ENCODE data around the gene ADISSP.
"Not testable (repeated sequence)": the region's sequence is repeated elsewhere in the genome, so short reads cannot be mapped to it uniquely, and the experiment has no call there.

ADISSP gene

GRCh38 chr20:3796477-3797225, 29.1 kb upstream of the ADISSP start:
- peaks cover 9% of the 10 kb centered on the region for H3K27me3 ChIP-seq (ENCODE audit: control insufficient read depth, insufficient read depth, low read length)
- H3K36me3 ChIP-seq (ENCODE audit: control insufficient read depth, insufficient read depth, low read length): peaks cover 5% of the 10 kb centered on the region
- peak overlapping the region; percentile 70 for H3K9ac ChIP-seq (ENCODE audit: low read depth, low read length)
- H3K4me3 ChIP-seq (ENCODE audit: low read depth, low read length): peak overlapping the region; percentile 79
- H3K4me1 ChIP-seq (ENCODE audit: control insufficient read depth, insufficient read depth, low read length): peaks cover 12% of the 10 kb centered on the region
- H3K9me3 ChIP-seq (ENCODE audit: control insufficient read depth, insufficient read depth, low read length): no peaks in the 10 kb centered on the region

DNA sequence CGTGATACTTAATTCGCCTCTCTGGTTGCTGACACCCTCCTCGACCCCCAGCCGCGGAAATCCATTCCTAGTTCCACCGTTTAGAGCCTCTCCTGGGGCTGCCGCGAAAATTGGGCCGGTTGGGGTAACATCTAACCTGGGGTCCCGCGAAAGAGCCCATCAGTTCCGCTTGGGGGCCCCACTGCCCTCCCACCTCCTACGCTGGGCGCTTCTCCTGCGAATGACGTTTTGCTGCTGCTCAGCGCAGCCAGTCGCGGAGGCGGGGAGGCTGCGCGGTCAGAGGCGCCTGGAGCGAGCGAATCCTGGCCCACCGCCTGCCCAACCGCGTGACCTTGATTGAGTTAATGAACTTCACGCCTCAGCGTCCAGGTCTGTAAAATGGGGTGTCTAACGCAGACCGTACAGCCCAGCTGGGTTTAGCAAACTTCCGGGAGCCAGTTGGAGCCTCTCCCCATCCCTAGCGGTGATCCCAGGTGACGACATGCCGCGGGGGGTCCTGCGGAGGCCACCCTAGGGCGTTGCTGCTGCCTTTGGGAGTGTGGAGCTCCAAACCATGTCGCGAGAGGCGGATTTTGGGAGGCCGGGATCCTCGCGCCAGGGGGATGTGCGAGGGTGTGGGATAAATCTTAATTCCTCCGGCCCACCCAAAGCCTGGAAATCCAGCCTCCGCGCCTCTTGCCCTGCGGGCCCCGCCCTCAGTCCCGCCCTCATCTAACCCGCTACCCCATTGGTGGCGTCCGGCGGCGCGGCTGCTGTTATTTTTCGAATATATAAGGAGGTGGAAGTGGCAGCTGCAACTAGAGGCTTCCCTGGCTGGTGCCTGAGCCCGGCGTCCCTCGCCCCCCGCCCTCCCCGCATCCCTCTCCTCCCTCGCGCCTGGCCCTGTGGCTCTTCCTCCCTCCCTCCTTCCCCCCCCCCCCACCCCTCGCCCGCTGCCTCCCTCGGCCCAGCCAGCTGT, 28.2 kb upstream of the ADISSP start, which contains the start of gene CDC25B:
TSS of gene CDC25B (plus strand) at position 800 of the 958 bp plus-strand sequence. CDS start 222 bp downstream, outside the sequence.
- Histone ChIP-seq H3K9me3 (ENCODE audit: control insufficient read depth, insufficient read depth, low read length) (no peaks in the 10 kb centered on the region), H3K36me3 (ENCODE audit: control insufficient read depth, insufficient read depth, low read length) (peaks cover 1% of the 10 kb centered on the region), H3K4me1 (ENCODE audit: control insufficient read depth, insufficient read depth, low read length) (peaks cover 12% of the 10 kb centered on the region), H3K4me3 (ENCODE audit: low read depth, low read length) (peak within 1 kb of the TSS; percentile 90), H3K27me3 (ENCODE audit: control insufficient read depth, insufficient read depth, low read length) (peaks cover 12% of the 10 kb centered on the region), H3K9ac (ENCODE audit: low read depth, low read length) (peak within 1 kb of the TSS; percentile 70)

- H3K4me3 ChIP-seq (ENCODE audit: low read depth, low read length): peak overlapping the region; percentile 90
- peaks cover 12% of the 10 kb centered on the region for H3K27me3 ChIP-seq (ENCODE audit: control insufficient read depth, insufficient read depth, low read length)
- H3K36me3 ChIP-seq (ENCODE audit: control insufficient read depth, insufficient read depth, low read length): no peaks in the 10 kb centered on the region
- no peak overlapping the region for H3K9ac ChIP-seq (ENCODE audit: low read depth, low read length)
- no peaks in the 10 kb centered on the region for H3K9me3 ChIP-seq (ENCODE audit: control insufficient read depth, insufficient read depth, low read length)
- peaks cover 7% of the 10 kb centered on the region for H3K4me1 ChIP-seq (ENCODE audit: control insufficient read depth, insufficient read depth, low read length)
Measured at GRCh38 chr20:3794701-3795420, 27.3 kb upstream of the ADISSP start.

GRCh38 chr20:3794168-3794567, 26.6 kb upstream of the ADISSP start:
- H3K36me3 ChIP-seq (ENCODE audit: control insufficient read depth, insufficient read depth, low read length); H3K4me1 ChIP-seq (ENCODE audit: control insufficient read depth, insufficient read depth, low read length); H3K9ac ChIP-seq (ENCODE audit: low read depth, low read length); H3K9me3 ChIP-seq (ENCODE audit: control insufficient read depth, insufficient read depth, low read length); H3K4me3 ChIP-seq (ENCODE audit: low read depth, low read length): not testable (repeated sequence)
- H3K27me3 ChIP-seq (ENCODE audit: control insufficient read depth, insufficient read depth, low read length): peaks cover 12% of the 10 kb centered on the region

DNA sequence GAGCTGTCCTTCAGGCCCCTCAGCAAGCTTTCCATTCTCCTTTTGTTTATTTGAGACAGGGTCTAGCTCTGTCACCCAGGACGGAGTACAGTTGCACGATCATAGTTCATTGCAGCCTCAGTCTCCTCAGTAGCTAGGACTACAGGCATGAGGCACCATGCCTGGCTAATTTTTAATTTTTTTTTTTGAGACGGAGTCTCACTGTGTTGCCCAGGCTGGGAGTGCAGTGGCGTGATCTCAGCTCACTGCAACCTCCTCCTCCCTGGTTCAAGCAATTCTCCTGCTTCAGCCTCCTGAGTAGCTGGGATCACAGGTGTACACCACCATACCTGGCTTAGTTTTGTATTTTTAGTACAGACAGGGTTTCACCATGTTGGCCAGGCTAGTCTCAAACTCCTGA, 21.6 kb upstream of the ADISSP start:
- peaks cover 22% of the 10 kb centered on the region for H3K27me3 ChIP-seq (ENCODE audit: control insufficient read depth, insufficient read depth, low read length)
- H3K9me3 ChIP-seq (ENCODE audit: control insufficient read depth, insufficient read depth, low read length); H3K36me3 ChIP-seq (ENCODE audit: control insufficient read depth, insufficient read depth, low read length); H3K4me3 ChIP-seq (ENCODE audit: low read depth, low read length); H3K4me1 ChIP-seq (ENCODE audit: control insufficient read depth, insufficient read depth, low read length); H3K9ac ChIP-seq (ENCODE audit: low read depth, low read length): not testable (repeated sequence)

- H3K27me3 ChIP-seq (ENCODE audit: control insufficient read depth, insufficient read depth, low read length): peaks cover 22% of the 10 kb centered on the region
- H3K4me3 ChIP-seq (ENCODE audit: low read depth, low read length): no peak overlapping the region
- peaks cover 4% of the 10 kb centered on the region for H3K36me3 ChIP-seq (ENCODE audit: control insufficient read depth, insufficient read depth, low read length)
- no peak overlapping the region for H3K9ac ChIP-seq (ENCODE audit: low read depth, low read length)
- H3K9me3 ChIP-seq (ENCODE audit: control insufficient read depth, insufficient read depth, low read length): no peaks in the 10 kb centered on the region
- no peaks in the 10 kb centered on the region for H3K4me1 ChIP-seq (ENCODE audit: control insufficient read depth, insufficient read depth, low read length)
Measured at GRCh38 chr20:3788685-3789155, 21.2 kb upstream of the ADISSP start.

- Histone ChIP-seq H3K9ac (ENCODE audit: low read depth, low read length) (no peak overlapping the region), H3K27me3 (ENCODE audit: control insufficient read depth, insufficient read depth, low read length) (peaks cover 22% of the 10 kb centered on the region), H3K4me3 (ENCODE audit: low read depth, low read length) (peak overlapping the region; percentile 9), H3K4me1 (ENCODE audit: control insufficient read depth, insufficient read depth, low read length) (no peaks in the 10 kb centered on the region), H3K36me3 (ENCODE audit: control insufficient read depth, insufficient read depth, low read length) (peaks cover 4% of the 10 kb centered on the region), H3K9me3 (ENCODE audit: control insufficient read depth, insufficient read depth, low read length) (no peaks in the 10 kb centered on the region)
Measured at GRCh38 chr20:3787324-3788014, 19.9 kb upstream of the ADISSP start.

- no peaks in the 10 kb centered on the region for H3K9me3 ChIP-seq (ENCODE audit: control insufficient read depth, insufficient read depth, low read length)
- peak within 1 kb of the TSS; percentile 65 for H3K9ac ChIP-seq (ENCODE audit: low read depth, low read length)
- peaks cover 22% of the 10 kb centered on the region for H3K27me3 ChIP-seq (ENCODE audit: control insufficient read depth, insufficient read depth, low read length)
- H3K4me1 ChIP-seq (ENCODE audit: control insufficient read depth, insufficient read depth, low read length): no peaks in the 10 kb centered on the region
- H3K36me3 ChIP-seq (ENCODE audit: control insufficient read depth, insufficient read depth, low read length): peaks cover 4% of the 10 kb centered on the region
- H3K4me3 ChIP-seq (ENCODE audit: low read depth, low read length): peak within 1 kb of the TSS; percentile 80
Measured at GRCh38 chr20:3786665-3787323, 19.2 kb upstream of the ADISSP start, which contains the start of gene CENPB. TSS of gene CENPB (minus strand) at chr20:3786740. CDS start at chr20:3786483, 257 bp downstream.

GRCh38 chr20:3786126-3786484, 18.6 kb upstream of the ADISSP start:
- H3K4me3 ChIP-seq (ENCODE audit: low read depth, low read length): peak overlapping the region; percentile 80
- peak overlapping the region; percentile 65 for H3K9ac ChIP-seq (ENCODE audit: low read depth, low read length)
- H3K4me1 ChIP-seq (ENCODE audit: control insufficient read depth, insufficient read depth, low read length): no peaks in the 10 kb centered on the region
- peaks cover 22% of the 10 kb centered on the region for H3K27me3 ChIP-seq (ENCODE audit: control insufficient read depth, insufficient read depth, low read length)
- no peaks in the 10 kb centered on the region for H3K9me3 ChIP-seq (ENCODE audit: control insufficient read depth, insufficient read depth, low read length)
- peaks cover 4% of the 10 kb centered on the region for H3K36me3 ChIP-seq (ENCODE audit: control insufficient read depth, insufficient read depth, low read length)

DNA sequence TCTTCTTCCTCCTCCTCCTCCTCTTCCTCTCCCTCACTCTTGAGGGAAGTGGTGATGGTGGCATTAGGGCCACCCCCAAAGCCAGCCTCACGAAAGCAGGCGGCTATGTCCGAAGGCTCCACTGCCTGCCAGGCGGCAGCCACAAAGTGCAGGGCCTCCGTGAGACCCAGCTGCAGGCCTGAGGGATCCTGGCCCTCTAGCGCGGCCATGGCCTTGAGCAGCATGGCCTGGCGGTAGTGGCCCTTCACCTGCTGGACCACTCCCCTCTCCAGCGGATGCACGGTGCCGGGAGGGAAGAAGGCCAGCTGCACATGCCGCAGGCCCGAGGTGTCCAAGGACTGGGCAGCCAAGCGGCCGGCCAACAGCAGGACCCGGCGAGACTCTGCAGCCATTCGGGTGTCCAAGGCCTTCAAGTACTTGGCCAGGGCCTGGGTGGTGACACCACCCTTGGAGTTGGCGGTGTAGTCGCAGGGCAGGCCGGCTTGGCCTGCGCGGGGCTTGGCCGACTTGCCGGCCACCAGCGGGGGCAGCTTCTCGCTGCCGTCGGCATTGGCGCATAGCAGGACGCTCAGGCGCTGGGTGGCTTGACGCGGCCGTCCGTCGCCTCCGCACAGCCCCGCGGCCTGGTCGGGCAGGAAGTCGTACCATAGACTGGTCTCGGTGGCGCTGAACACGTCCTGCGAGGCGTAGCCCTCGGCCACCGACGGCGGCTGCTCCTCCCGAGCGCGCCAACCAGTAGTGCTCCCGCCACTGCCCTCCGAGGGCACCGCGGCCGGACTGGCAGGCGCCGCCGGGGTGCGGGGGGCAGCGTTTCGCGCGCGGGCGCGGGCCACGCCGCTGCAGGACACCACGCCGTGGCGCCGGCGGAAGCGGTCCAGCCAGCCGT, 17.9 kb upstream of the ADISSP start:
- H3K4me1 ChIP-seq (ENCODE audit: control insufficient read depth, insufficient read depth, low read length): peaks cover 2% of the 10 kb centered on the region
- peak overlapping the region; percentile 65 for H3K9ac ChIP-seq (ENCODE audit: low read depth, low read length)
- H3K27me3 ChIP-seq (ENCODE audit: control insufficient read depth, insufficient read depth, low read length): peaks cover 24% of the 10 kb centered on the region
- peak overlapping the region; percentile 80 for H3K4me3 ChIP-seq (ENCODE audit: low read depth, low read length)
- peaks cover 4% of the 10 kb centered on the region for H3K36me3 ChIP-seq (ENCODE audit: control insufficient read depth, insufficient read depth, low read length)
- H3K9me3 ChIP-seq (ENCODE audit: control insufficient read depth, insufficient read depth, low read length): no peaks in the 10 kb centered on the region

Measured in iPS-15b (cell line).